NOMO-1 (cell line): ENCODE results near the gene SLC41A3.
"Not testable (repeated sequence)": the region's sequence is repeated elsewhere in the genome, so short reads cannot be mapped to it uniquely, and the experiment has no call there.

Experiments used
- DNase-seq, 2 experiments: peaks; one replicate each; lab custom pipeline; 2025; ENCODE audit not compliant: unreplicated experiment in 2 of 2; lab: John Stamatoyannopoulos, UW

The SLC41A3 gene

GRCh38 chr3:125963834-125964233 is 120.1 kb downstream of the SLC41A3 start:
- not testable (repeated sequence) for DNase-seq

- DNase-seq: no peak
These were observed 122.7 kb downstream of the SLC41A3 start for GRCh38 chr3:125961289-125961589.

GRCh38 chr3:125960456-125961288 is 123.3 kb downstream of the SLC41A3 start:
- no peak for DNase-seq

GRCh38 chr3:125960066-125960424 is 123.9 kb downstream of the SLC41A3 start:
- DNase-seq: no peak

GRCh38 chr3:125959317-125960065 is 124.4 kb downstream of the SLC41A3 start:
- DNase-seq: no peak

- DNase-seq: no peak
These were observed 125.2 kb downstream of the SLC41A3 start for GRCh38 chr3:125958511-125959316.

- DNase-seq: no peak
These were observed 126.0 kb downstream of the SLC41A3 start for GRCh38 chr3:125957674-125958510.

- DNase-seq: not testable (repeated sequence)
These were observed 126.9 kb downstream of the SLC41A3 start for GRCh38 chr3:125957020-125957419.
